Left renal pelvis (tissue), 4 donors: Measurements from ENCODE around the gene DENND5B. TPM values are rescaled to one million over a fixed set of nuclear protein-coding genes. Genes with fewer than 3 reads are reported as not detected.
"Not testable (repeated sequence)": the region's sequence is repeated elsewhere in the genome, so short reads cannot be mapped to it uniquely, and the experiment has no call there.

ENCODE experiments used
- DNase-seq, 4 donors: peaks; one replicate each; pipeline ENCODE4 v3.0.0-alpha.2; 2013; ENCODE audit warnings: low read depth in 4 of 4, low spot score in 3 of 4
- polyA plus RNA-seq, 4 donors: library from polyadenylated mRNA; unstranded; fragments of 120-200 nt; gene quantifications; one replicate each; pipeline ENCODE4 v1.2.1, GENCODE V29; 2013; ENCODE audit not compliant: insufficient read length in 4 of 4

DENND5B gene
- polyA plus RNA-seq, 4 donors, result 26.3 to 32.7 (median 29.8) TPM

DNA sequence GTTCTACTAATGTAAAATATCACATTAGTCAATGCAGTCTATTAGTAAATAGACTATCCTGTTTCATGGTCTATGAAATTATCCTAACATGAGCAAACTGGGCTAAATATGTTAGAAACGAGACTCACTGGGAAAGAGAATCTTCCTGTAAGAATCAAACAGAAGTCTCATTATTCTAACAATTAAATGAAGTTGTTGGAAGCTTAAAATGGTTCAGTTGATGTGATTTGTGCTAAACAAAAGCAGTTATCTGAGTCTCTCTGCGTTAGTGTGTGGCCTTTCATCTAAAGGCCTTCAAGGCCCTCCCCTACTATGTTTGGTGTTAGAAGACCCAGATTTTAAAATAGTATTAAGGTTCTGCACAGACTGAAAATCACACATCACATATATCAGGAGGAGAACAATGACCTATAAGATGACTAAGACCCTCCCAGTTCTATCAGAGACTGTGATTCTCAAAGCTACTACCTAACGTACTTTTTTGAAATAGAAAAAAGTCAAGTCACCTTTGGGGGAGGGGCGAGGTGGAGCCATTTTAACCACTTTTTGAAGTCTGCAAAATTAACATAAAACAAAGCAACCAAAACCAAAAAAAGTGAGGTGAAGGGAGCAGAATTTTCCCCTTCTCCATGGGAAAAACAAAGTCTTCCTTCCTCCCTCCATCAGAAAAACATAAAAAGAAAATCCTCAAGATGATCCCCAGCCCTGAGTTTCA lies 82.3 kb downstream of the DENND5B start:
- no peak for DNase-seq

DNA sequence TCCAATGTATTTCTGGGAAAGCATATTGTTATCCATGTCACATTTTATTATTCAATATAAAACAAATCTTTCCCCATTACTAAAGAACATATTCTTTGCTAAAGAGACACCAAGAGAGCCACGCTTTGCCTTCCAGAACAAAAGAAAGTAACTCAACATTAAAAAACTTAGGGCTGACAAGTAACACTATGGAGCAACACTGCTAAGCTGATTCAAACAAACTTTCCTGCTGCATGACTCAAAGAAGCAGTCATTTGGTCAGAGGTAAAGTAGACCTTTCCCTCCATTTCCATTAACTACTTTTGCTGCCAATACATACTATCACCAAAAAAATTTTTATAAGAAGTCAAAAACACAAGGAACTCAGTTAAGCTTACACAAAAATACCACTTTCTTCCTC lies 83.0 kb downstream of the DENND5B start:
- no peak for DNase-seq

DNA sequence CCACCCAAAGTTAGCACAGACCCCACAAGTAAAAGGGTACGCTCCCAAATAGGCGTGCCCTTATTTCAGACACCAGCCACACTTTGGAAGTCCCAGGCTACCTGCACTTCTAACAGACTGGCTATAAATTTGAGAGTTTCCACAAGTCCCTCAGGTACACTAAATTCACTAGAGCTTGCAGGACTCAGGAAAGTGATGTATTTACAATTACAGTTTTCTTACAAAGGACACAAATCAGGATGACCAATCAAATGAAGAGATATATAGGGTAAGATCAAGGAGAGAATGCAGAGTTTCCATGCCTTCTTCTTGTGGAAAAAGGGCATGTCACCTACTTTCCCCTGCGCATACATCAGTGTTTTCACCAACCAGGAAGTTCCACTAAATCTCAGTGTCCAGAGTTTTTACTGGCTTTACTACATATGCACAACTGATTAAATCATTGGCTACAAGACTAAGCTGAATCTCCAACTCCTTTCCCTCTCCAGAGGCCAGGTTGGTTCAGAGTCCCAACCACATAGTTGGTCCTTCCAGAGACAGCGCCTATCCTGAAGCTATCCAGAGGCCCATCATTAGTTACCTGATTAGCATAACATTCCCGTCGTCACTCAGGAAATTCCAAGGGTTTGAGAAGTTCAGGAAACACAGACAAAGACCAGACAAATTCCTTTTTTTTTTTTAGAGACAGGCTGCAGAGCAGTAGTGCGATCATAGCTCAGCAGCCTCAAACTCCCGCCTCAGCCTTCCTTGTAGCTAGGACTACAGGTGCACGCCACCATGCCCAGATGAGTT lies 84.2 kb downstream of the DENND5B start:
- no peak for DNase-seq

GRCh38 chr12:31504625-31505222 lies 86.2 kb downstream of the DENND5B start:
- no peak for DNase-seq

GRCh38 chr12:31501014-31501413 lies 89.9 kb downstream of the DENND5B start:
- DNase-seq, result not testable (repeated sequence)

DNA sequence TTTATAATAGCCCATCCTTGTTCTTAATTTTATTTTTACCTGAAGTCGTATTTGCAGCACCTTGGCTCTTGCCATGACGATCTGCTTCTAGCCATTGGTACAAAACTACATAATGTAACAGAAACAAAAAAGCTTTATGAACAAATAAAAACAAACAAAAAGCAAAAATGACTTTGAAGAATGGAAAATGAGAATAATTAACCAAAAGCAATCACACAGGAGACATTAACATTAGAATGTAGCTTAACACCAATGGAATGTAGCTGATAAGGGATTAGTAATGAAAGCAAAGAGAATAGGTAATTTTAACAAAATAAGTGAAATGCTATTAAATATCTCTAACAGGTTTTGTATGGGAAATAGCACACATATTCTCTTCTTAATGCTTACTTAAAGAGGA lies 91.4 kb downstream of the DENND5B start:
- DNase-seq, result no peak

DNA sequence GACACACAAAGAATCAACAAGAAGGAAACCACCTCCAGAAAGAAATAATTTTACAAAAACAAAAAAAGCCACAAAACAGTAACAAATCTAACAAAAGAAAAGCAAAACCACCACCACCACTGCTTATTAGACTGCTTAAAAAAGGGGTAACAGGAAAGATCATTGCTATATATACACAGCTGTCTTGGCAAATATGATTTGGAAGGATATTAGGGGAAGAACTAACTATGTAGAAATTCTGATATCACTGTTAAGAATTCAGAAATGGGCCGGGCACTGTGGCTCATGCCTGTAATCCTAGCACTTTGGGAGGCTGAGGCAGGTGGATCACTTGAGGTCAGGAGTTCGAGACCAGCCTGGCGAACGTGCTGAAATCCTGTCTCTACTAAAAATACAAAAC lies 92.5 kb downstream of the DENND5B start:
- no peak for DNase-seq

DNA sequence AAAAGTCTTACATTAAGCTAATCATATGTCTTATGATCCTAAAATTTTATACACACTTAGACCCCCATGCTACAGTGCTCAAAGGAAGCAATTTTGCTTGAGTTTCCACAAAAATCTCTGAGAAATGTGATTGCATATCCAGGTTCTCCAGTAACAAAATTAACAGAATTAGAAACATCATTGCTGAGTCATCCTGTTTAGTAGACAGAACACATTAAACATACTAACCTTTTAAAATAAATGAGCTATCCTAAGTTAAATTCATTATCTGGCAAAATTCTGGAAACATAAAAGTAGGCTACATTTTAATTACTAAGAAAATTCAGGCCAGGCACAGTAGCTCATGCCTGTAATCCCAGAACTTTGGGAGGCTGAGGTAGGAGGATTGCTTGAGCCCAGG lies 94.7 kb downstream of the DENND5B start:
- no peak for DNase-seq

- no peak for DNase-seq
Observed at GRCh38 chr12:31494455-31494854, 96.5 kb downstream of the DENND5B start.

DNA sequence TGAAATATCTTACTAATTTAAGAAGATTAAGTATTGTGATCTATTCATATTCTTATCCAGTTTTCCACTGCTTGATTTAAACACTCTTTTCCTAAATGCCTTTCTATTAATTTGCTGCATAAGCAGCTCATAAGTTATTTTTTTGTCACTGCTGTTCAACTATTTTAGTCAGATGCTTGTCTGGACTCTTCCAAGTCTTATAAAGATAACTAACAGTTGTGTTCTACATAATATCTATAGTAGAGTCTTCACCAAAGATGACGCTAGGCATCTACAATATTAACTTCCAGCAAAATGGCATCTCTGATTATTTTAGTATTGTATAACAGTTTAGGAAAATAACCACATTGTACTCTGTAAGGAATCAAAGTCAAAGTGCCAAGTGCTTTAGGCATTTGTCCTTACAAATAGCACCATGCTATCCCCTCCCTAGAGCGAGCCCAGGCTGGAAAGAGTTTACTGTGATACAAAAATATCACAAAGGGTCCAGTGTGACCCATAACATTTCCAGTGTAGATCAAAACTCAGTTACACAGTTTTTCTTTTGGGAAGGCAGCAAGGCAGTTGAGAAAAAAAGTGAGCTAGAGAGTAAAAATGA lies 98.2 kb downstream of the DENND5B start:
- no peak for DNase-seq

DNA sequence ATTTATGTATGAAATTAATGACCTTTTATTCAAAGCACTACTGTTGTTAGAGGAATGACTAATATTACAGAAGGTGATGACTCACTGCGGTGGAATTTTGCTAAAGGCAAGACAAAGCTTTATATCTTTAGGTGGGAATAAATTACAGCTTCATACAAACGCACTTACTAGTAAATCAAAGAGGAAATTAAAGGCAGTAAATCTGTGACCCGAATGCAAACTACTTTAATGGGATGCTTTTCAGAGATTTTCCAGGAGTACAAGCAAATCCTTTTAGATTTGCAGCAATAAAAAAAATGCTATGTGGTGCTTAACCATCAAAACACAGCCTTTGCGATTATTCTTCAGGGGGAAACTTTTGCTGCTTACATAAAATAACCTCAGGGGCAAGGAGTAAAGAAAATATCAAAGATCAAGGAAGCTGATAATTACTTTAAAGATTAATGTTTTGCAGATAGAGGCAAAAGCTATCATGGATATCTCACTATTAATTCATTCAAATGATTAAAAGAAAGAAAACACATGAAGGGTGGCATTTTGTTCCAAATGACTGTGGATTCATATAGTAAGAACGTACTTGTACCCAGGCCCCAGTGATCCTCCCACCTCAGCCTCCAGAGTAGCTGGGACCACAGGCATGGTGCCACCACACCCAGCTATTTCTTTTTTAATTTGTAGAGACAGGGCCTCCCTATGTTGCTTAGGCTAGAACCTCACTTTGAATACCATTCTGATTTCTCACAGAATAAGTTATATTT lies 98.9 kb downstream of the DENND5B start:
- DNase-seq, result peak; percentile 47 to 72 (median 53)

DNA sequence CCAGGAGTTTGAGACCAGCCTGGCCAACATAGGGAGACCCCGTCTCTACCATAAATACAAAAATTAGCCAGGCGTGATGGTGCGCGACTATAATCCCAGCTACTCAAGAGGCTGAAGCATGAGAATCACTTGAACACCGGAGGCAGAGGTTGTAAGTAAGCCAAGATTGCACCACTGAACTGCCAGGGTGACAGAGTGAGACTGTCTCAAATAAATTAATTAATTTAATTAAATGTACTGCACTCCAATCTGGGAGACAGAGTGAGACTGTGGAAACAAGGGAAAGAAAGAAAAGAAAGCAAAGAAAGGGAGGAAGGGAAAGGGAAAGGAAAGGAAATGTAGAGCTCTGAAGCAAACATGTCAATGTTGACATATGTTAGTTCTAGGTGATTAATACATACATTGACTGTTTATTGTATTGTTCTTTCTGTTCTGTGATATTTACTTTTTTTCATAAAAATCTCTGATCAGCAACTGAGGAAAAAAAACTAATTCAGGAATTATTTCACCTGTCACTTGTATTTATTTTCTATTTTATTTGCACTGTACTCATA lies 99.6 kb downstream of the DENND5B start:
- no peak for DNase-seq

DNA sequence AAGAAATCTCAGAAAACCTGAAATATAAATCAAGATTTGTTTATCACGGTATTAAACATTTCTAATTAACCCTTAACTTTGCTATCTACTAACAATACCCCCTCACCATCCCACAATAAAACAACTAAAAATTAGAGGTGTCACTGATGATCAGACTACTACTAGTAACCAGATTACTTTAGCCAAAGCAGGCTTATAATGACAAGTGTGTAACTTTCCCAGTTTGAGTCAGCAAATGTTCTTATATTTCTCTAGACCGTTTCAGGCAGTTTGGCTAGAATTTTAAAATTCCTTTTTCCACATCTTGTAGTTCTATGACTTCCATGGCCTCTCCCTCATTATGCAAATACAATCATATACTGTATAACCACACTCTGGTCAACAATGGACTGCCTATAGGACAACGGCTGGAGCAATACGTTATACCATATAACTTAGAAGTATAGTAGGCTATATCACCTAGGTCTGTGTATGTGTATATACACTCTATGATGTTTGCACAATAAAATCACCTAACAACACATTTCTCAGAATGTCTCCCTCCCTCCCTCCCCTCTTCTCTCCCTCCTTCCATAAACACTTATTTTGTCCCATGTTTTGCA lies 102.1 kb downstream of the DENND5B start:
- no peak for DNase-seq

DNA sequence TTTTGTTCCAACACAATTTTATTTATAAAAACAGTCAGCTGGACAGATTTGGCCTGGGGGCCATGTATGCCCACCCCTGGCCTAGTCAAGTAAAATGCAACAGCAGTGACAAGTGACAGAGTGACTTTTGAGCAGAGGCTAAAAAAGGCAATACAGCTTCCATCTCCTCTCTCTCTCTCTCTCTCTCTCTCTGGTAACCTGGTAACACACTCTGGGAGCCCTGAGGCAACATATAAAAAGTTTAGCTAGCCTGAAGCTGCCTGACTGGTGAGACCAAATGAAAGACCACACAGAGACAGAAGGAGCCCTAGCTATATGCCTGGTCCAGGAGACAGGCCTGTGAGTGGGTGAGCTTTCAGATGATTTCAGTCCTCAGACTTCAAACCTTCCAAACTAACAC lies 105.4 kb downstream of the DENND5B start:
- no peak for DNase-seq

- no peak for DNase-seq
Observed at GRCh38 chr12:31482816-31483215, 108.1 kb downstream of the DENND5B start.

GRCh38 chr12:31481415-31481814 lies 109.5 kb downstream of the DENND5B start:
- no peak for DNase-seq

DNA sequence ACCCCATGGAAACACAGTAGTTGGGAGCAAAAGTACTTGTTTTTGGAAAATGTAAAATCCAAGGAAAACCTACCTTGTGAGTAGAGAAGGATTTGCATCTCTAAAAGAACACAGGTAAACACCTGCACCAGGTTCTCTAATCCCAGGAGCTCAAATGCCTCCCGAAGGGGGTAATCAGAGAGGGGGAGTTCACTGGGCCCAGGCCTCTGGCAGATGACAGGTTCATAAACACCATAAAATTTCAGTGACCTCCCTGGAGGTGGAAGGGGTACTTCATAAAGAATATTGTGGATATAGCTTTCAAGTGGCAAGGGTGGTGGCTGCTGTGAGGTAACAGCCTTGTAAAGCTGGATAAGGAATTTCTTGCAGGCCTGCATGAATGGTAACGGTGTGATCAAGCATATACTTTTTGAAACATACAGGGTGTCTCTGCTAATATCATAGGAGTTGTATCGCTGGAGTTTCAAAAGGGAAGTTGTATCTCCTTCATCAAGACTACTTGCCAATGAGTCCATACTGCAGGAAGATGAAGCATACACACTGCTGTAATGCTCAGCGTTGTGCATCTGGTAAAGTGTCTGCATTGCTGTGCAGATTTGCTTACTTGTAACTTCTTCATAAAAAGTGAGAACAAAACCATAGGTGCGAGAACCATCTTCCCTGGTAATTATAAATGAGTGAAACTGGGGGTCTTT lies 111.3 kb downstream of the DENND5B start:
- no peak for DNase-seq

DNA sequence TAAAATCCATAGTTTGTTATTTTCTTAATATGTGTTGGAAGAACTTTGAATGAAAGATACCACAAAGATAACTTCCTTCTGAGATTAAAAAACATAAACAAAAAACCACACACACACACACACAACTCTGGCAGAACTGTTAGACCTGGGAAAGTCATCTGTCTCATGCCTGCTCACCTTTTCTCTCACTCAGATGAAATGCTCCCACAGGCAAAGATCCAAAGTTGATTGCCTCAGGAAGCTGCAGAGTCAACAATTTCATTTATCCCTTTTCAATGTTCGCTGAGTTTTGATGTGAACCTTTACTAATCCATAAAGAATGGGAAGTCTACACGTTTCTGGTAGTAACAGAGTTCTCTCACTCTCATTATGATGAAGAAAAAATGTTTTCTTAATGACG lies 112.0 kb downstream of the DENND5B start:
- DNase-seq, result no peak

DNA sequence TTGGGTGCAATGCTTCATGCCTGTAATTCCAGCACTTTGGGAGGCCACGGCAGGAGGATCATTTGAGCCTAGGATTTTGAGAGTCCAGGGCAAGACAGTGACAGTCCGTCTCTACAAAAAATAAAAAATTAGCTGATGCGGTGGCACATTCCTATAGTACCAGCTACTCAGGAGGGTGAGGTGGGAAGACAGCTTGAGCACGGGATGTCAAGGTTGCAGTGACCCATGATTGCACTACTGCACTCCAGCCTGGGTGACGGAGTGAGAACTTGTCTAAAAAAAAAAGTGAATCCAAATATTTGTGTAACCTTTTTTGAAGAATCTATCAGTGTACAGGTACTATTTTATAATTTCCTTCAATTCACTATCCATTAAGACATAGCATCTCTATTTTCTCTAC lies 112.5 kb downstream of the DENND5B start:
- DNase-seq, result no peak
